Iris pigment epithelial cell (primary cell): ENCODE data around the gene PPM1B.
"Not testable (repeated sequence)": the region's sequence is repeated elsewhere in the genome, so short reads cannot be mapped to it uniquely, and the experiment has no call there.

Source experiments
- DNase-seq: peaks from one replicate; pipeline ENCODE4 v3.0.0-alpha.2; 2011; ENCODE audit warnings: low read depth

The PPM1B gene

DNA sequence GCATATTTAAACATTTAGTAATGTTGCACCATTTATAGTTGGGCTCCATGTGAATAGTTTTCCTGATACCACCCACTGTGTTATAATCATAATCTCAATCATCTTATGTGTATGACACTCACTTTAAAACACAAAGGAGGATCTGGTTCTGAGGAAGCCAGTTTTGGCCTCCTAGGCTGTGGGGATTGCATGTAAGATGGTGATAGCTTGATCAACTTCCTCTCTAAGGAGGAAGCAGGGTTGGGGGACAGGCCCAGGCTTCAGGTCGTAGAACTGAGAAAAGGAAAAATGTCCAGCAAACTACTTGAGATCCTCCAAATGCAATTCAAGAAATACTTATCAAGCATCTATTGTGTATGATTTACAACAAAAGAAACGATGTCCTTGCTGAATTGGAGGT, 4.9 kb upstream of the PPM1B start:
- no peak for DNase-seq

DNA sequence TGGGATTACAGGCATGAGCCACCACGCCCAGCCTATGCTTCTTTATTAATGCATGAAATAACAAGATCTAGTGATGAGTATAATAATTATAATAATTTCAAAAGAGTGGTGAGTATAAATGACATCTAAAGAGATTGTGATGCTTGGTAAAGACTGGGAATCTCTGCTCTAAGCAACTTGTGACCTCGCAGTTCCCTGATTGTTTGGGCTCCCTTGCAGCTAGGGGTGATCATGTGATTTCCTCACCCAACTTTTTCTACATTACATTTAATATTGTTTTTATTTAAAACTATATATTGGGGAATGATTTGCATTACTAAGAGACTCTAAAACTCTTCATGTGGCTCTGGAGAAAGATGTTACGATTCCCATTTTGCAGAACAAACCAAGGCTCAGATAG, 4.1 kb upstream of the PPM1B start:
- no peak for DNase-seq

DNA sequence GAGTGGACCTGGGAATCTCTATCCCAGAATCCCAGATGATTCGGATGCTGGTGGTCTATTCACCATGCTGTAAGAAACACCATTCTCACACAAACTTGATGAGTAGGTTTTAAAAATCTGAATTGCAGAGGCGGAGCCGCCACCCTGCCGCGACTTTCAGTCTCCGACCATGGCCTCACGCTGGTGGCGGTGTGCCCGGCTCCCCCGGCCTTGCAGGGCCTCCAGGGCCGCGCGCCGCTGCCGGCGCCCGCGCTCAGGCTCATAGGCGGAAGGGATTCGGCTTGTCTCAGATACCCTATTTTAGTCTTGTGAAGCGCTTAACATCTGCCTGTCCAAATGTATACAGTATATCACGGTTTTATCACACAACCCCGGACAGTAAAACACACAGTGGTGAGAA, 2.6 kb upstream of the PPM1B start:
- DNase-seq = no peak

DNA sequence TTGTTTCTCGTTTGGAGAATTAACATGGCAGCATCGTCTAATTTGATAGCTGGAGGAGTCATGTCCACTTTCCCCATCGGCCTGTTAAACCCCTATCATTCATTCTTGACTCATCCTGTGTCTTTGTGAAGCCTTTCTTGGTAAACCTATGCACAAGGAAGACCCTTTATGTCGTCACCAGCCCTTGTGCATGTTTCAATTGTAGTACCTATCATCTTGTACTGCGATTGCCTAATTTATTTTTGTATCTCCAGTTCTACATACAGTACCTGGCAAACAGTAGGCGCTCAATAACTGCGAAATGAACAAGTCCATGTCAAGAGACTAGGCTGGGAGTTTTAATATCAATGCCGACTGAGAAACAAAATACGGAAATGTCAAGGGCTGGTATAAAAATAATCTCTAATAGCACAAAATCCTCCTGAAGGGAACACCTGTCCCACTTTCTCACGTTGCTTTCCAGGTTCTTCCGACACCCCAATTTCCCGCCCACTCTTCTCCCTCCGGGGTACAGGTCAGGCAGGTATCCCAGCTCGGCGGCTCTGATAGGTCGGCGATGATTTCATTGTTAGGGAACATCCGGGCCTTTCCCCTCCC, 1.3 kb upstream of the PPM1B start:
- DNase-seq = no peak

DNA sequence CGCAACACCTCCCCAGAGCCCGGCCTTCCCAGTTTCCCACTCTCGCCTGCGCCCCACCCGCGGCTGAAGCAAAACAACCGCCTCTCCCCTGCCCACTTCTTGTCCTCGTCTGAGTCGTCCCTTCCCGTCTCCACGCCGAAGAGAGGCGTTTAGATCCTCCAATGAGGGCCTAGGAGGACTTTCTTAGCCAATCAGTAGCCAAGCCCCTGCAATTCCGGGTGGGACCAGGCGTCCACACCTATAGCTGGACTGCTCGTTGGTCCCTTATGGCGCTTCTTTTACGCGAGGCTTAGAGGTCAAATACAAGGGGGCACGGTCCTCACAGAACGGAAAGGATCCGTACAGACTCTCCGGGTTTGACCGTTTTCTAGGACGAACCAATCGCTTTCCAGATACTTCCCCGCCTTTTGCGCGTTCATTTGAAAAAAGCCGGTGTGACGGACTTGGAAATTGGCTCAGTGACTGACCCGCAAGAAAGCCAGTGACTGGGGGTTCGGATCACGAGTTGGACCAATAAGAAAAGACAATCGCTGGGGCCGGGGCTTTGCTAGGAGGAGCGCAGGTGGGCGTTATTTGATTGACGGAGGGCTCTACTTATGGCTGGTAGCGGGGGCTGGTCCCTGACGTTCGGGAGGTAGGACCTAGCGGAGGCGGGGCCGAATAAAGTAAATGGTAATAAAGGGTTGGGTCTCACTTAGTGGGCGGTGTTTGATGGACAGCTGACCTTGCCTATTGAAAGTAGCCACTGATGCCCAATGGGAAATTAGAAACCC, 581 bp upstream of the PPM1B start:
- peak; percentile 100 for DNase-seq

DNA sequence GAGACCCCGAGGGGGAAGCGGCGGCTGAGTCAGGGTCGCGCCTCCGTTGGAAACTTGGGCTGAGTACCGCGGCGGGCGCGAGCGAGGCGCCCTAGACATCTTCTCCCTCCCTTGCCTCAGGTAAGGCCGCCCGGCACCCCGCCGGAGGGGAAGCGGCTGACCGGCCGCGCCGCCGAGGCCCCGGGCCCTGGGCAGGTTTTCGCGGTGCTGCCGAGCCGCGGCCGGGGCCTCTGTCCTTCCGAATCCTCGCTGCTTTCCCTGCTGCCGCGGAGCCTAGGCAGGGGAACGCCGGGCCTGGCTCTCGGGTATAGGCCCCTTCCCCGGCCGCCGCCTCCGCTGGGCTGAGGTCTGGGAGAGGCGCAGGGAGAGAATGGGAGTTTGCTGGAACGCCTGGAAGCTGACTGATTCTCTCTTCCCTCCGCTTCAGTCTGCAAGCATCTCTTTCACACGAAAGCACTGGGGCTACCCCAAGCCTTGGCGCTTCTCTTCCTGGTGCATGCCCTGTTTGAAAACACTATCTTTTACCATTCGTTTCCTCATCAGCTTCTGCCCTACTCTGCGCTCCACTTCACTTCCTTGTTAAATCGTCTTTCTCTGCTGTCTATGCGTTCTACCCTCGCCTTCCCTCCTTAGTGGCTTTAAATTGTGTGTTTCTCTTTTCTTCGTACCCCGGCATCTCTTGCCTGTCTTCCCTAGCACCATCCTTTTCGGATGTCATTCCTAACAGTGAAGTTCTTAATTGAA, 652 bp downstream of the PPM1B start:
- DNase-seq = peak; percentile 60

DNA sequence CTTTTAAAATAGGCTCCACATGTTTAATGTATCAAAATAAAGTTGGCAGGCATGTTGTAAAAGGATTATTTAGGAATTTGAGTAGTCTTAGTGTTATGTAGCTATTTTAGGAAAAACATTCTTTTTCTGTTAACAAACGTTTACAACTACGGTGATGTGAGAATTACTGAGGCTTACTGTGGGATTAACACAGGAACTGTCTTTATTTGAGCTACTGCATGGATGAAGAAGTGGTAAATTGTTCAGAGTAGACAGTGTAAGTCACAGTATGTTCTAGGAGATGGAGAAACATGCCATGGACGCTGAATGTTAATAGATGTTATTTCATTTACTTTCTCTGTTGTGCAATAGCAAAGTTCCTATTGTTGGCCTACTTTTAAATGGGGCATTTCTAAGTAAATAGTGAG, 1.6 kb downstream of the PPM1B start:
- peak; percentile 84 for DNase-seq

DNA sequence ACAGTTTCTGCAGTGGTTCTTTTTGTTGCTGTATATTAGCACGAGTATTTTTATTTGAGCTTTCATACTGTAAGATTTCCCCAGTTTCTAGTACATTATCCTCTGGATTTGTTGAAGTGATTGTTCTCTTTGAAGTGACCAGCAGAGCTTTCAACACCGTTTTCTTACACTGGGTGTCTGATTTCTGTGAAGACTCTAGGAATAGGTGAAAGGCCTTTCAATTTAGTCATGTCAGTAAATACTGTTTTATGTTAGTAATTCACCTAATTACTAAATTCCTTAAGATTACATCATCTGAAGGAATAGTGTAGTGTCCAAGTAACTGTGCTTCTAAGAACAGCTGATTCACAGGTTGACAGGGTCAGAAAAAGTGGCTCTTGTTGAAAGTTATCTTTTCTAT, 2.3 kb downstream of the PPM1B start:
- DNase-seq = peak; percentile 76

DNA sequence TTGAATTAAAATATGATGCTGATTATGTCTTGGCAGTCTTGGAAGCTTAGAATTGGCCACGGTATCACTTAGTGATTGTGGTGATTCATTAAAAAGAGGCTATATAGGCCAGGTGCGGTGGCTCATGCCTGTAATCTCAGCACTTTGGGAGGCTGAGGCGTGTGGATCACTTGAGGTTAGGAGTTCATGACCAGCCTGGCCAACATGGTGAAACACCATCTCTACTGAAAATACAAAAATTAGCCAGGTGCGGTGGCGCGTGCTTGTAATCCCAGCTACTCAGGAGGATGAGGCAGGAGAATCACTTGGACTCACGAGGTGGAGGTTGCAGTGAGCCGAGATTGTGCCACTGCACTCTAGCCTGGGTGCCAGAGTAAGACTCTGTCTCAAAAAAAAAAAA, 2.8 kb downstream of the PPM1B start:
- not testable (repeated sequence) for DNase-seq

DNA sequence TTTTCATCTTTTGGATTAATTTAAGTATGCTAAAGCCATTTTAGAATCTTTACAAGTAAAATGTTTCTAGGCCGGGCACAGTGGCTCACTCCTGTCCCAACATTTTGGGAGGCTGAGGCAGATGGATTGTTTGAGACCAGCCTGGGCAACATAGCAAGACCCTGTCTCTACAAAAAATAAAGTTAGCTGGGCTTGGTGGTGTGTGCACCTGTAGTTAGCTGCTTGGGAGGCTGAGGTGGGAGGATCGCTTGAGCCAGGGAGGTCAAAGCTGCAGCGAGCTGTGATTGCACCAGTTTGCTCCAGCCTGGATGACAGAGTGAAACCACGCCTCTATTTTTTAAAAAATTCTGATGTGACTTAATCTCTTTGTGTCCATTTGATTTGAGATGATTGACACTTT, 3.9 kb downstream of the PPM1B start:
- DNase-seq = no peak

DNA sequence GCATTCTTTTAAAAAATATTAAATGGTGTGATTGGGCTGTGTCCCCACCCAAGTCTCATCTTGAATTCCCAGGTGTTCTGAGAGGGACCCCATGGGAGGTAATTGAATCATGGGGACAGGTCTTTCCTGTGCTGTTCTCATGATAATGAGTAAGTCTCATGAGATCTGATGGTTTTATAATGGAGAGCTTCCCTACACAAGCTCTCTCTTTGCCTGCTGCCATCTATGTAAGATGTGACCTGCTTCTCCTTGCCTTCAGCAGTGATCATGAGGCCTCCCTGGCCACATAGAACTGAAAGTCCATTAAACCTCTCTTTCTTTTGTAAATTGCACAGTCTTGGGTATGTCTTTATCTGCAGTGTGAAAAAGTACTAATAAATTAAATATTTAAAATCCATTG, 10.3 kb downstream of the PPM1B start:
- no peak for DNase-seq

DNA sequence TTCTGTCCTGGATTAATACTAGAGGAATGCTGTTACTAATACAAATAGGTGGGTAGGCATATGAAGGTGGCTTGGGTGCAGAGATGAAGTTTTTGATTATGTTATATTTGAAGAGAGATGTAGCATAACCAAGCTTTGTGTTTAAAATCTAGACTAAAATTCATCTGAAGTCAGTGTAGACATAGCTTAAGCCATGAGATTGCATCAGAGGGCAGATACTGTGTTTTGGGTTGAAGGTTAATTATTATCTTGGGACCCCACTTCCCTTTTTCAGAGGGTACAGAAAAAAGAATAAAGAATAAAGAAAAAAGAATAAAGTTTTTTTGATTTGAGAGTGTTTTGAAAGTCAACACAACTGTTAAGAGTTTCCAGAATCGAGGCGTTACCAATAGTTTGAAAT, 13.0 kb downstream of the PPM1B start:
- no peak for DNase-seq

DNA sequence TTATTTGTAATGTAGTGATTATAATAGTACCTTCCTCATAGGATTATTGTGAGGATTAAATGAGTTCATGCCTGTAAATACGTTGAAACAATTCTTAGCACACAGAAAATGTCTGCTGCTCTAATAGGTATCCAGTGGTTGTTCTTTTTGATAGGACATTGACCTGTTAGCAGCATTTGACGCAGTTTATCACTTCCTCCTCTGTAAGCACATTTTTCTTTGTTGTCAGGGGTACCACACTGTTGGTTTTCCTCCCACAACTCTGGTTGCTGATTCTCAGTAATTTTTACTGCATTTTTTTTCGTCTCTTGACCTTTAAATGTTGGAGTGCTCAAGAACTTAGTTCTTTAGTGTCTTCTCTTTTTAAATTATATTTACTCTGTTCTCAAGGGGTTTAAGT, 15.4 kb downstream of the PPM1B start:
- no peak for DNase-seq

DNA sequence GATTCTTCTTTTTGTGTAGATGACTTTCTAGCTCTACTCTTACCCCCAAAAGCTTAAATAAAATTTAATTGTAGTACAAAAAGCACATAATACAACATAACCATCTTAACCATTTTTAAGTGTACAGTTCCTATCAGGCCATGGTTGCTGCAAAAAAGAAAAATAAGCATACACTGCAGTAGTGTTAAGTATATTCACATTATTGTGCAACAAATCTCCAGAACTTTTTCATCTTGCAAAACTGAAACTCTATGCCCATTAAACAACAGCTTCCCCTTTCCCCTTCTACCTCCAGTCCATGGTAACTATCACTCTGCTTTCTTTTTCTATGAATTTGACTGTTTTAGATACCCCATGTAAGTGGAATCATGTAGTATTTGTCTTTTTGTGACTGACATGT, 18.1 kb downstream of the PPM1B start:
- DNase-seq = peak; percentile 40

DNA sequence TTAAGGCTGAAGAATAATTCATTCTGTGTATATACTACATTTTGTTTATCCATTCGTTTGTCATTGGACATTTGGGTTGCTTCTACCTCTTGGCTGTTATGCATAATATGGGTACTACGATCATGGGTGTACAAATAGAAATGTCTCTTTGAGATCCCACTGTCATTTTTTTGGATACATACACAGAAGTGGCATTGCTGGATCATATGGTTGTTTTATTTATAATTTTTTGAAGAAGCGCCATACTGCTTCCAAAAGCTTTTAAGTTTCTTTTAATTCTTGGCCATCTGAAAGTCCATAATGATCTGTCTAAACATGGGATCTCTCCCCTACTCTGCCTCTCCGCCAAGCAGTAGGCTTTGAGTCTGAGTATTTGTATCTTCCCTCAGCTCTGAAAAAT, 18.6 kb downstream of the PPM1B start:
- no peak for DNase-seq

DNA sequence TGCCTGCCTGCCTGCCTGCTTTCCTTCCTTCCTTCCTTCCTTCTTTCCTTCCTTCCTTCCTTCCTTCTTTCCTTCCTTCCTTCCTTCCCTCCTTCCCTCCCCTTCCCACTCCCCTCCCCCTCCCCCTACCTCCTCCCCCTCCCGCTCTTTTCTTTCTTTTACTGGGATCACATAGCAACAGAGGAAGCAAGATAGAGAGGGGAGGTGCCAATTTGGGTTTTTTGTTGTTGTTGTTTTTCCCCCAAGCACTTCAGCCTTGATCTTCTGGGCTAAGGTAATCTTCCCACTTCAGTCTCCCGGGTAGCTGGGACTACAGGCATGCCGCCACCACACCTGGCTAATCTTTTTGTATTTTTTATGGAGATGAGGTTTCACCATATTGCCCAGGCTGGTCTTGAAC, 20.0 kb downstream of the PPM1B start:
- no peak for DNase-seq

DNA sequence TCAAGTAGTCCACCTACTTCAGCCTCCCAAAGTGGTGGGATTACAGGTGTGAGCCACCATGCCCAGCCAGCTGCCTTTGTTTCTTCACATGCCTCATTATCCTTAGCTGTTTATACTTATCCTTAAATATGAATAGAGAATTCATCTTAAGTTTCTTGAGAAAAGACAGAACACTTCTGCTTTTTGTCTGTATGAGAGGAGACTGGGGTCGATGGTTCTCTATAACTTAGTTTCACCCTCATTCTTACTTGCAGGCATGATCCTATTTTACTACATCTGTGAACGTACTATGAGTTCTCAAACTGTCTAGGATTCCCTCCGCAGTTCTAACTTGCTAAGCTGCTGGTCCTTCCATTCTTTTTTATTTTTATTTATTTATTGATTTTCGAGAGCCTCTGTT, 20.4 kb downstream of the PPM1B start:
- no peak for DNase-seq

DNA sequence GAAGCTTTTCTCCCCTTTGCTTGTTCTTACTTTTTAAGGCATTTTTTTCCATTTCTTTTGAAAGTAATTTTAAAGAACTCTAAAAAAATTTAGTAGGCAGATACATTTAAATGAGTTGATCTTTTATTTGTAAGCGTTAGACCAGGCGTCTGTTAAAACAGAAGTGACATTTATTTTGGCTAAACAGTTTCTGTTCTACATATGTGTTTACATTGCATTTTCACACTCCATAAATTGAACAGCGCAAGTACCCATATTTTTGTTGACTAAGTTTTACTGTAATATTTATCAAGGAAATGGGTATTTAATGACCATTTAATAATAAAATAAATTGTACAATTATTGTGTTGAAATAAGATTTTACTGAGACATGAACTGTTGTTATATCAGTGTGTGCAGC, 21.9 kb downstream of the PPM1B start:
- no peak for DNase-seq

DNA sequence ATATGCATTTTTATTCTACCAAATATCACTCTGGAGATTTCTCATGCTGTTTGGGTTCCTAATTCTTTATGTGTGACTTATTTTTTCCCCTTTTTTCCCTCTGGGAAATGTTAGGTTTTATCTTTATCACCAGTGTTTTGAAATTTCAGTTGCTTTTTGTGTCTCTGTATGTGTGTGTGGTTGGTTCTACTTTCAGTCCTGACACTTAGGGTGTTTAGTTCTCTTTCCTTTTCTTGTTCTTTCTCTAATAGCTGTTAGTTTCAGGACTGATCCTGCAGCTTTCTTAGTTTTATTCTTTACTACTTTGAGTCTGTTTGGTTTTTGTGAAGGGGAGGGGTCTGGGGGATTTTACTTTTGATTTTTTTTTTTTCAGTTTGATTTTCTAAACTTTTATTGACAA, 23.1 kb downstream of the PPM1B start:
- DNase-seq = no peak

DNA sequence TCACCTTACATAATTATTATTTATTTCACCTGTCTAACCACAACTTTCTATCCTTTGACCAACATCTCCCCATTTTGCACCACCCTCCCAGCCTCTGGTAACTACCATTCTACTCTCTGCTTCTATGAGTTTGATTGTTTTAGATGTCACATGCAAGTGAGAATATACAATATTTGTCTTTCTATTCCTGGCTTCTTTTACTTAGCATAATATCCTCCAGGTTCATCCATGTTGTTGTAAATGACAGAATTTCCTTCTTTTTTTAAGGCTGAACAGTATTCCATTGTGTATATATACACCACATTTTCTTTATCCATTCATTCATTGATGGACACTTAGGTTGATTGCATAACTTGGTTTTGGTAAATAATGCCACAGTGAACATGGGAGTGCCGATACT, 24.0 kb downstream of the PPM1B start:
- no peak for DNase-seq

DNA sequence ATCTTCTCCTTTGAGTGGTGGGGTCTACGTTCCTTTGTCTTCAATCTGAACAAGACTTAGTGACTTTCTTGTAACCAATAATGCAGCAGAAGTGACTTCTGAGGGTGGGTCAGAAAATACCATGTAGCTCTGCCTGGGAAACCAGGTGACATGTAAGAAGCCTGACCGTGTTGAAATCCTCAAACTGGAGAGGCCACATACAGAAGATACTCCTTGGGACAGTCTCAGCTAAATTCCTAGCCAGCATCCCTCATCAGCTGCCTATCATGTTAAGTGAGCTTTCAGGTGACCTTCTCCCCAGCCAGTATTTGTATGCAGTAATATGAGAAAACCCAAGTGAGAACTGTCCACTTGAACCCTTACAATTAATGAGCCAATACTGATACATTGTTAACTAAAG, 27.0 kb downstream of the PPM1B start:
- DNase-seq = no peak

DNA sequence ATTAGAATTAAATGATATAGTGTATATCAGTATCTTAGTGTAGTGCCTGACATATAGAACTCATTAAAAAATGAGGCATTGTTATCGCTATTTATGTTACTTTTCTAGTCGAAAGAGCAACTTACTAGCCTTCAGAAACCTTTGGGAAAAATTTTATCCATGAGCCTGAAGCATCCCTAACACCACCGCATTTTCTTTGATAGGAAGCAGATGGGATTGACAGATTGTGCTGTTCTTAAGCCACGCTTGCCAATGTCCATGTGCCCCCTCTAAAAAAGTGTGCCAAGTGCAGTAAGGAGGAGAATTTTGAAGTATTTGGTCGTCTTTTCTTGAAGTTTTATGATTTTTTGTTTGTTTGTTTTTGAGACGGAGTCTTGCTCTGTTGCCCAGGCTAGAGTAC, 29.1 kb downstream of the PPM1B start:
- no peak for DNase-seq

DNA sequence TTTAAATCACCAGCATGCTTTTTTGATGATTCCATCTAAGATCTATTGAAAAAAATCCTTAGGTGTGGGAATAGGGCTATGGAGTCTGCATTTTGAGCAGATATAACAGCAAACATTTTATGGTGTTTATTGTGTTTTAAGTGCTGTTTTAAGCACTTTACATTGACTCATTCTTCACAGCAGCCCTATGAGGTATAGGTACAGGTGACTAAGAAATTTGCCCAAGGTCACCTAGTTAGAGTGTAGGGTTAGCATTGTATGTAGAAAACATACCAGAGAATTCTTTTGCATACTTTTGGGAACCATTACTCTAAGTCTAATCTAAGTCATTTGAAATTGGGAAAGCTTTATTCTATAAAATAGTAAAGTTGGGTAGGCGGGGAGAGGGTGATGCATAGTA, 31.3 kb downstream of the PPM1B start:
- no peak for DNase-seq

DNA sequence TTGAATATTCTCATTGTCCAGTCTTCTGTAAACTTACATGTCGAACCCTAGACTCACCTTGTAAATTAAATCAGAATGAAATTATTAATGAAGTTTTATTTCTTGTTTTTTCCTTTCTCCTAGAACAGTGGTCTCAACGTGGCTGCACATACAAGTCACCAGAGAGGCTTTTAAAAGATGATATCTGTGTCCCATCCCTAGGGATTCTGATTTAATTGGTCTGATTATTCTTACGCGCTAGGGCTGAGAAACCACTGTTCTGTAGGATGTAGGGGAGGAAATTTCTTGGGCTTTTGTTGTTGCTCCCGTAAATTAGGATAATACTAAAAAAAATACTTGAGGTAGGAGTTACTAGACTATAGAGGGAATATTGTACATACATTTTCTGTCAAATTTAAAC, 32.1 kb downstream of the PPM1B start:
- DNase-seq = no peak
